Lung microvascular endothelial cell (primary cell): ENCODE results near the gene COG8. TPM values are rescaled to one million over a fixed set of nuclear protein-coding genes. Genes with fewer than 3 reads are reported as not detected.

Experiments
- DNase-seq, 2 donors: peaks; one replicate each; pipeline versions ENCODE4 v3.0.0 to v3.0.0-alpha.2; 2010; ENCODE audit warnings: low read depth in 2 of 2
- total RNA-seq: library from RNA; depleted of rRNA; stranded (reverse); fragments of >200 nt; gene quantifications from 2 replicates; pipeline ENCODE4 v1.2.1, GENCODE V29; 2014

The COG8 gene
- total RNA-seq, 1 donor from 2014 or later, result 21.0 TPM

DNA sequence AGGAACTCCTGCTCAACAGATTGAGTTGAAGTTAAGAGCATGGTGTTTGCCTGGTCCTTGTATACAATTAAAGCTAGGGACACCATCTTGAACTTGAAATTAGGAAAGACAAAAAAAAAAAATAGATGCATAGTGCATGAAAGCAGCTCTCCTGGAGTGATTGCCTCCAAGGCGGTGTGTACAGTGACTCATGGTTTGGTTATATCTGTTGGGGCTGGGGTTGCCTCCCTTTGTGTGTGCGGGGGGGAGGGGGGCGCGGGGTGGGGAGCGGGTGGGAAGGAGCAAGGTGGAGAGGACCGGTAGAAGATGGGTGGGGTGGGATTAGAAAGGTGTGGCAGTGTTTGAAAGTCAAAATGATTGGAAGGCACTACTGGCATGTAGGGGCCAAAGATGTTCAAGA lies 8.9 kb upstream of the COG8 start:
- DNase-seq, result no peak

GRCh38 chr16:69346683-69347082 lies 7.3 kb upstream of the COG8 start:
- no peak for DNase-seq

- no peak for DNase-seq
Observed at GRCh38 chr16:69345923-69346322, 6.6 kb upstream of the COG8 start.

DNA sequence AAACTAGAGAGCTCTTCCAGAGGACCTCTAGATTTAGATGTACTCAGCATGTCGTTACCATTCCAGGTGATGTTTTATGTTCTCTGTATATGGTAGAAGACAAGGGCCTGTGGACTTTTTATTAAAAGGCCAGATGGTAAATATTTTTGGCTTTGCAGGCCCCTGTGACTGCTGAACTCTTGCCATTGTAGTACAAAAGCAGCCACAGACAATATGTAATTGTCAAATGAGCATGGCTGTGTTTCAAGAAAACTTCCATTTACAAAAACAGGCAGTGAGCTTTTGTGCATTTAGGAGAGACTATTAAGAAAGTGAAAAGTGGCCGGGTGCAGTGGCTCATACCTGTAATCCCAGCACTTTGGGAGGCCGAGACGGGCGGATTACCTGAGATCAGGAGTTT lies 4.8 kb upstream of the COG8 start:
- no peak for DNase-seq

- peak; percentile 12 to 13 for DNase-seq
Observed at GRCh38 chr16:69340095-69340644, 806 bp upstream of the COG8 start.

DNA sequence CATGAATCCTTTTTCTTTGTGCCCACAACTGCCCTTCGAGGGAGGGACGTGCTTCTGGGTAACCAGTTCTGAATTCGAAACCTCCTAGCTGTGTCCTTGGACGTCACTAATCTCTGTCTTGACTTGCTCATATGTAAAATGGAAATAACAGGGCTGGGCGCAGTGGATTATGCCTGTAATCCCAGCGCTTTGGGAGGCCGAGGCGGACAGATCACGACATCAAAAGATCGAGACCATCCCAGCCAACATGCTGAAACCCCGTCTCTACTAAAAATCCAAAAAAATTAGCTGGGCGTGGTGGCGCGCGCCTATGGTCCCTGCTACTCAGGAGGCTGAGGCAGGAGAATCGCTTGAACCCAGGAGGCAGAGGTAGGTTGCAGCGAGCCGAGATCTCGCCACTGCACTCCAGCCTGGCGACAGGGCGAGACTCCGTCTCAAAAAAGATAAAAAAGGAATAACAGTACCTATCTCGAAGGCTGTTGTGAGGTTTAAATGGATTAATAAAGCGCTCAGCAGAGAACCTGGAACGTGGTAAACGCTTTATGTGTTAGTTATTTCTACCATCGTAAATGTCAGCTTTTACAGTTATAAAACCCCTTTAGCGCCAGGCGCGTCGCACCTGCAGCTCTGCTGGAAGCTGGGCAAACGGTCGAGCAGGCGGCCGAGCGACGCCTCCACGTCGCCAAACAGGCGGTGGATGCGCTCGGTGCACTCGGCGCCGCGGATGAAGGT lies 641 bp downstream of the COG8 start:
- no peak for DNase-seq

DNA sequence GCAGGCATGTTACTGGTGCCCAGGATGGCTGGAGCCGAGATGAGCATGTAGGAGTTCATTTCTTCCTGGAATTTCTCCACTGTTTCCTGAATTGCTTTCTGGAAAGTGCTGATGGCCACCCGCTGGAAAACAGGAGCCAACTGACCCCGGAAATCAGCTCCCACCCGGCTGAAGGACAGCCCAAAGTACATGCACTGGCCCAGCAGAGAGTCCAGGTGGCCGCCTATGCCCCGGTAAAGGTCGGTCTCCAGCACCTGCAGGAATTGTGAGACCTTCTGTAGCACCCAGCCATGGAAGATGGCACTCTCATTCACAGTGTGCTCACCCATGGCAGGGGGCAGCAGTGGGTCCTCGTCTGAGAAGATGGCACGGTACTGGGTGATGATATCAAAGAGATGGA lies 4.7 kb downstream of the COG8 start:
- no peak for DNase-seq

GRCh38 chr16:69330286-69331109 lies 8.9 kb downstream of the COG8 start, which contains the start of gene PDF:
PDF (minus strand) TSS chr16:69330588; CDS start chr16:69330570, 18 bp downstream.
- DNase-seq, result peak; percentile 94 to 95

GRCh38 chr16:69329369-69330285 lies 9.7 kb downstream of the COG8 start:
- peak; percentile 27 to 42 for DNase-seq

DNA sequence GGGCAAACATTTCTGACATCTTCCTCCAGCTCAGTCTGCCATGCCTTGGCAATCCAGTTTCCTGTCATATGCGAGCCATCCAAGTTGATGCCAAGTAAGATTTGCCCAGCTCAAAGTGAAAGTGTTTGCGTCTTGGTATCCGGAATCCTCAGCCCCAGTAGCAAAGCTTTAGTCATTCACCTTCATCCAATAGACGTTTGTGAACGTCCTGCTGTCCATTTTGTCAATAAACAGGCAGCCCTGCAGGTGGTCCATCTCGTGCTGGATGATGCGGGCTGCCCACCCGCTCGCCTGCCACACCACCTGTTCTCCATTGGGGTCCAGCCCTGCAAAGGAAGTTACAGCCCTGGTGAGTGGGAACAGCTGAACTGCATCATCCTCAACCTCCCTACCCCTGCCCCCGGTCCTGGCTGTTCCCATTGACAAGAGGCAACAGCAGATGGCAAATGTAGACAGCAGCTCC lies 10.5 kb downstream of the COG8 start:
- DNase-seq, result peak in 1 of 2 donors; percentile 81

DNA sequence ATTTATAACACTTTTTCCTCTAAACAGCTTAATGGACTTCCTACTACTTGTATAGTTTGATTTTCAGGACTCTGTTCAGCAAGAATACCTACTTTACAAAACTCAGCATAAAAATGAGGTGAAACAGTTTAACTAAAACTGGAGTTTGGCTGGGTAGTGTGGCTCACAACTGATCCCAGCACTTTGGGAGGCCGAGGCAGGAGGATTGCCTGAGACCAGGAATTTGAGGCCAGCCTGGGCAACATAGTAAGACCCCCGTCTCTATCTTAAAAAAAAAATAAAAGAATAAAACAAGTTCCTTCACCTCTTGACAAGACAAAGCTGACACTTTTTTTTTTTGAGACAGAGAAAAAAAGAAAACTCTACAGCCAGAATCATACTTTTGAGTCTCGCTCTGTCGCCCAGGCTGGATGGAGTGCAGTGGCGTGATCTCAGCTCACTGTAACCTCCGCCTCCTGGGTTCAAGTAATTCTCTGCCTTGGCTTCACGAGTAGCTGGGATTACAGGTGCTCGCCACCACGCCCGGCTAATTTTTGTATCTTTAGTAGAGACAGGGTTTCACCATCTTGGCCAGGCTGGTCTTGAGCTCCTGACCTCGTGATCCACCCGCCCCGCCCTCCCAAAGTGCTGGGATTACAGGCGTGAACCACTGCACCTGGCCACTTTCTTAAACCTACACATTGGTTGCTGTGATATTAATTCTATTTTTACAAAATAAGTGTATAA lies 11.6 kb downstream of the COG8 start:
- DNase-seq, result no peak

DNA sequence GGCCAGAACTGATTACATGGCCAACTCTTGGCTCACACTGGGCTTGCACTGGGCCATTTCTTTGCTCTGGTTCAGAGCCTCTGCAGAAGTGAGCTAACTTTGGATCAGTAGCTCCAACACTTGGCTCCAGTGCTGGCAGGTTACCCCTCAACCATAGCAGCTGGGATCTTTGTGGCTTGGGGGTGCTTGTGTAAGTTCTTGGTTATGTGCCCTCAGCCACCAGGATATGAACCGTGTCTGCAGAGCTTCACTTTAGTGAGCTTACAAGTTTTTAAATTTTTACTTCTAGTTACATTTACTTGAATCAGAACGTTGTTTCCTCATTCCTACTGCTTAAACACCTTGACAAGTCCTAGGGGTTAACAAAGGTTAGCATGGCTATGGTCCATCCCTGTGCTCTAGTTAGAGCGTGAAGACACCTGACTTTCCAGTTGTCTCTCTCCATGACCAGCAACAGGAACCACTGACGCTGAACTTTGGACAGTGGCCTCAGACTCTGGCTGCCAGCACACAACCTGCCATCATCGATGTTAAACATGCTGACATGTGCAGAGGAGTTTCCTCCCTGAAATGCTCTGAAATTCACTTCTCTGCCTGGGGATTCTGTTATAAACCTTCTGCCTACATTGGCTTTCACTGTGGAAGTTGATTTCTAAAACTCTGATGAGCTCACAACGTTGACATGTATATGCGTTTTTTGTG lies 13.0 kb downstream of the COG8 start:
- peak in 1 of 2 donors; percentile 88 for DNase-seq

DNA sequence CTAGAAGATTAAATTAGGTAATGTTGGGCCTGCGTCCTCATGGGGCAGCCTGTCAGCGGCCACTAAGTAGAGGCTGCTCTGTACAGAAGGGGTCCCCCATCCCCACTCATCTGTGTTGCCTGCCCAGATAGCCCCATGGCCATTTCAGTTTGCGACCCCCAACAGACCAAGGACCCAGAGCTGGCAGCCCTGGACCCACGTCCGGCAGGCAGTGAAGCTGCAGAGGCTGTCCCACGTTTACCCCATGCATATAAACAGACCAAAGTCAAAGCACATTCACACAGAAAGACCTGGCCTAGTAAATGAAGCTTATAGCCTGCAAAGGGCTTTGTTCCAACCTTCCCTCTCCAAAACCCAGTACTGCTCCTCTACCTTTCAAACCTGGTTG lies 13.6 kb downstream of the COG8 start:
- DNase-seq, result no peak

- no peak for DNase-seq
Observed at GRCh38 chr16:69324585-69325253, 14.6 kb downstream of the COG8 start.

DNA sequence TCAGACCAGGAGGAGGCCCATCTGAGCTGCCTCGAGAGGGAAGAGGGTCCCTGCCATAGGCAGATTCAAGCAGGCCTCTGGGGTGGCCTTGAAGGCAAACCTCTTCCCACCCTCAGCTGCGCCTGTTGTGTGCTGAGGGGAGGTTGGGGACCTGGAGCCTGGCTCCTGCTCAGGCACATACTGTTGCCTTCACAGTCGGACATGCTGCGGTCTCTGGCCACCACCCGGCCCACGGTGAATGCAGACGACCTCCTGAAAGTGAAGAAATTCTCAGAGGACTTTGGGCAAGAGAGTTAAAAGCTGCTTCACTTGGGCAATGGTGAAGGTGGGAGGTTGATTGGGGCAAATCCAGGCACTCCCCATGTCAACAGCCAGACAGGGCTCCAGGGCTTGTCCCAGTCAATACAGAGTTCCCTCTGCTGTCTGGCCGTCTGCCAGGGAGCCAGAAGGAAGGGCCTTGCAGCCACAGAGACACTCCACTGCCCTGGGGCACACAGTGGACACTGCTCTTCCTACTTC lies 15.3 kb downstream of the COG8 start:
- DNase-seq, result no peak

DNA sequence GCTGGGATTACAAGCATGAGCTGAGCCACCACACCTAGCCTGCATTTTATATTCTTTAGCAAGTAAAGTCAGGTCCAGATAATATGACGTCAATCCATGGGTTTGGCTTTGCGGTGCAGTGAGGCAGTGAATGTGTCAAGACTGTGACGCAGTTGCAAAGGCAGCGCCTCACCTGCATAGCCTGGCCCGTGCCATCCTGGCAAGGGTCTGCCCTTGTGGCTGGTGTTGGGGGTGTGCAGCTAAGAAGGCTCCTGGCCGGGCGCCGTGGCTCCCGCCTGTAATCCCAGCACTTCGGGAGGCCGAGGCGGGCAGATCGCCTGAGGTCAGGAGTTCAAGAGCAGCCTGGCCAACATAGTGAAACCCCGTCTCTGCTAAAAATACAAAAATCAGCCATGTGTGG lies 15.9 kb downstream of the COG8 start:
- DNase-seq, result no peak

DNA sequence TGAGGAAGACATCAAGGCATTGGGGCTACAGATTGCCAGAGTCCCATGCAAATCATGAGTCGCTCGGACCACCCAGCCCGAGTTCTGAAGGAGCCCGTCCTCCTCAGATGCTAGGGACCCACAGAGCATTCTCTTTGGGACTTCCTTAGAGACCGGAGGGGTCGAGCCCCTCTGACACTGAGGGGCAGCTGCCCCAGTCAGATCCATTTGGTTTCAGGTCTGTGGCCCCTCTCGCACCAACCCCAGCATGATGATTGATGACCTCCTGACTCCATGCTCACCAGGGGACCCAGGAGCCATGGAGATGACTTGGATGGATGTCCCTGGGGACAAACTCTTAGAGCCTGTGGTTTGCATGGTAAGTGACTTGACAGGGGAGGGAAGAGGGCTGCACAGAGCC lies 17.0 kb downstream of the COG8 start:
- no peak for DNase-seq

DNA sequence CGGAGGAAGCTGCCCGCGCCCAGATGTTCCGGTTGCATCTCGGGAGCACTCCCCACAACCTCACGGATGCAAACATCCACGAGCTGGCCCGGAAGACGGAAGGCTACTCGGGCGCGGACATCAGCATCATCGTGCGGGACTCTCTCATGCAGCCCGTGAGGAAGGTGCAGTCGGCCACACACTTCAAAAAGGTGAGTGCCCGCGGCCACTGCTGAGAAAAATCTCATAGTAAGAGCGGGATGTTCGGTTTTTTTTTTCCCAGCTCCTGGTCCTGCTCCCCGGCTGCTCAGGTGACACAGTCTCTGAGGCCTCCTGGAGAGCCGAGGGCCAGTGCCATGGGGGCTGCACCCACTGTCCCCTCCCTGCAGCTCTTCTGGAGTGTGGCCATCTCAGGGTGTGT lies 18.3 kb downstream of the COG8 start:
- DNase-seq, result no peak

- no peak for DNase-seq
Observed at GRCh38 chr16:69320740-69321073, 18.7 kb downstream of the COG8 start.
